Melanocyte of skin (primary cell): ENCODE results near the gene TENM3. TPM values are rescaled to one million over a fixed set of nuclear protein-coding genes. Genes with fewer than 3 reads are reported as not detected.

Experiments used
- small RNA-seq, 2 donors: library from RNA; depleted of rRNA; stranded (forward); fragments of <200 nt; gene quantifications; one replicate each; pipeline ENCODE3, GENCODE V24; 2012
- total RNA-seq, 2 donors: library from RNA; depleted of rRNA; stranded (reverse); fragments of >200 nt; gene quantifications; 2 replicates each; pipeline ENCODE4 v1.2.3, GENCODE V29; 2012

TENM3 gene
- total RNA-seq, result 10 to 100 TPM; 28.3 to 46.5 TPM

GRCh38 chr4:182243204-182243603 lies at the start of gene TENM3:
TSS of gene TENM3 (plus strand) at chr4:182243402. CDS start at chr4:182324021, 80,619 bp downstream.

Small RNA genes within 50 kb of the gene (small RNA-seq; reads per million reads assigned to genes)
- gene RN7SKP67, result 0 reads per million in 2 donors
- 0.81 to 2.0 reads per million in 2 donors for gene RNU2-34P
